K562 (cell line): ENCODE results near the gene B2M. TPM values are rescaled to one million over a fixed set of nuclear protein-coding genes. Genes with fewer than 3 reads are reported as not detected.

Experiments used
- ARNT ChIP-seq, 2 experiments: fragments of 450-650 bp; IDR thresholded peaks; 2 replicates each; pipeline ENCODE4 v1.6.1; 2016; ENCODE audit warnings: mild to moderate bottlenecking in 1 of 2
- ESRRB ChIP-seq: fragments of 250-450 bp; sonication (Bioruptor Pico); IDR thresholded peaks from 2 replicates; pipeline ENCODE4 v1.5.0; 2020; ENCODE audit warnings: mild to moderate bottlenecking, moderate library complexity, borderline replicate concordance
- GATAD2B ChIP-seq: fragments of 450-650 bp; IDR thresholded peaks from 2 replicates; pipeline ENCODE4 v1.6.1; 2017; ENCODE audit warnings: mild to moderate bottlenecking, borderline replicate concordance
- HCFC1 ChIP-seq: IDR thresholded peaks from 2 replicates; pipeline ENCODE4 v1.6.1; 2012; ENCODE audit warnings: low read depth, low read length, improper control_type of control experiment
- HDAC1 ChIP-seq, 2 experiments: fragments of 450-650 bp; IDR thresholded peaks; 2 replicates each; pipeline ENCODE4 v1.6.1; 2016 to 2017; ENCODE audit warnings: inconsistent platforms in 1 of 2, mild to moderate bottlenecking in 1 of 2, moderate library complexity in 1 of 2
- HEY1 ChIP-seq: fragments of 250-450 bp; sonication (Bioruptor Pico); IDR thresholded peaks from 2 replicates; pipeline ENCODE4 v1.5.0; 2020; ENCODE audit warnings: mild to moderate bottlenecking, moderate library complexity, borderline replicate concordance
- ILK ChIP-seq: fragments of 450-650 bp; IDR thresholded peaks from 2 replicates; pipeline ENCODE4 v1.6.1; 2016; ENCODE audit warnings: missing genetic modification characterization, low read depth, mild to moderate bottlenecking, missing compliant biosample characterization, moderate library complexity, borderline replicate concordance
- KDM1A ChIP-seq, 2 experiments: fragments of 450-650 bp; IDR thresholded peaks; 2 replicates each; pipeline ENCODE4 v1.6.1; 2016; ENCODE audit warnings: mild to moderate bottlenecking in 2 of 2
- RBM22 ChIP-seq: fragments of 200-400 bp; formaldehyde crosslinking; IDR thresholded peaks from 2 replicates; pipeline ENCODE4 v1.6.1; 2018; ENCODE audit warnings: low read length, low read depth; ENCODE audit not compliant: poor library complexity, severe bottlenecking
- SIN3B ChIP-seq: fragments of 450-650 bp; IDR thresholded peaks from 2 replicates; pipeline ENCODE4 v1.6.1; 2017; ENCODE audit warnings: low read depth, mild to moderate bottlenecking, moderate library complexity
- SMARCA5 ChIP-seq: fragments of 450-650 bp; IDR thresholded peaks from 2 replicates; pipeline ENCODE4 v1.6.1; 2016
- SNRNP70 ChIP-seq: fragments of 200-400 bp; formaldehyde crosslinking; optimal IDR thresholded peaks from 2 replicates; pipeline ENCODE3; 2017; ENCODE audit warnings: low read depth, low read length
- TEAD4 ChIP-seq, 2 experiments: sonication (generic) in 1 of 2; formaldehyde crosslinking in 1 of 2; IDR thresholded peaks; 2 replicates each; pipeline versions ENCODE4 v1.6.1 to v1.8.0; 2012 to 2022; ENCODE audit warnings: borderline replicate concordance in 1 of 2, inconsistent platforms in 1 of 2, low read length in 1 of 2, mild to moderate bottlenecking in 1 of 2, missing genetic modification reagents in 1 of 2
- THAP12 ChIP-seq: fragments of 250-450 bp; sonication (Bioruptor Pico); IDR thresholded peaks from 2 replicates; pipeline ENCODE4 v1.9.0; 2021; ENCODE audit warnings: mild to moderate bottlenecking, inconsistent platforms
- ZNF589 ChIP-seq: fragments of 200-800 bp; sonication (Bioruptor generic); IDR thresholded peaks from 2 replicates; pipeline ENCODE4 v1.6.1; 2016; ENCODE audit warnings: low read depth, missing genetic modification characterization, missing compliant biosample characterization
- ZNF639 ChIP-seq, 2 experiments: fragments of 200-800 bp in 1 of 2; sonication (Bioruptor generic) in 1 of 2; sonication (generic) in 1 of 2; formaldehyde crosslinking in 1 of 2; IDR thresholded peaks in 1 of 2; conservative IDR thresholded peaks in 1 of 2; 2 replicates each; pipeline versions ENCODE4 v1.5.0 to v1.6.1; 2016 to 2020; ENCODE audit warnings: missing compliant biosample characterization in 1 of 2, missing genetic modification characterization in 1 of 2, missing genetic modification reagents in 1 of 2
- ZNF740 ChIP-seq, 3 experiments: fragments of 200-800 bp in 1 of 3; sonication (Bioruptor generic) in 1 of 3; sonication (generic) in 1 of 3; formaldehyde crosslinking in 1 of 3; IDR thresholded peaks; 2 replicates each; pipeline versions ENCODE4 v1.6.1 to v1.8.0; 2016 to 2022; ENCODE audit warnings: mild to moderate bottlenecking in 2 of 3, missing compliant biosample characterization in 2 of 3, missing genetic modification characterization in 2 of 3, missing genetic modification reagents in 1 of 3
- polyA plus RNA-seq, 8 experiments: library from polyadenylated mRNA; depleted of rRNA in 4 of 8; stranded (reverse) in 5 of 8; unstranded in 3 of 8; fragments of >200 nt; fragmentation: Nextera tagmentation in 2 of 8; fragmentation: Illumina TruSeq in 1 of 8; extraction: Ambion mirVana in 2 of 8; extraction: Trizol in 1 of 8; gene quantifications; 2 replicates each; pipeline versions ENCODE4 v1.2.1 to v1.2.3, GENCODE V29; 2011 to 2014; ENCODE audit warnings: inconsistent platforms in 1 of 8, missing spikeins in 1 of 8
- total RNA-seq, 7 experiments: library from RNA; depleted of rRNA in 6 of 7; stranded (reverse); fragments of >200 nt in 6 of 7; fragmentation: Illumina TruSeq in 2 of 7; extraction: Trizol in 2 of 7; gene quantifications; 2 replicates each; pipeline versions ENCODE4 v1.2.1 to v1.2.3, GENCODE V29; 2011 to 2021; ENCODE audit warnings: low replicate concordance in 1 of 7

B2M gene
- total and polyA plus RNA-seq, 9 of the 15 experiments (the other 6 are each of a cell fraction or from before 2014, with no cell fraction given), result 460 to 3,138 (median 1,032) TPM

- TF ChIP-seq HDAC1 (IDR thresholded peaks at IDR 0.05) (peak in 1 of 2 experiments; percentile 57; a peak in 1 of 4 replicates), ILK (tag) (no peak), HCFC1 (no peak), SMARCA5 (peak; percentile 45; the same call in 1 of the 2 replicates), ZNF589 (0 out of 2 replicates have a peak, but pooled peaks have one; percentile 3), HEY1 (CRISPR knock-in tag) (no peak), RBM22 (no peak), ESRRB (CRISPR knock-in tag) (no peak), THAP12 (CRISPR knock-in tag) (no peak), GATAD2B (0 out of 2 replicates have a peak, but pooled peaks have one; percentile 30), ZNF740 (CRISPR knock-in tag; IDR thresholded peaks at IDR 0.05) (0 out of 2 replicates have a peak, but pooled peaks have one; percentile 33), ZNF740 (tag; IDR thresholded peaks at IDR 0.05) (0 out of 4 replicates have a peak, but pooled peaks of 1 of the 2 experiments have one; percentile 2), TEAD4 (IDR thresholded peaks at IDR 0.05; ENCODE audit: low read length) (peak; percentile 54; the same call in 1 of the 2 replicates), TEAD4 (CRISPR knock-in tag; IDR thresholded peaks at IDR 0.05; ENCODE audit: borderline replicate concordance) (no peak), KDM1A (IDR thresholded peaks at IDR 0.05) (peak; percentile 61 to 84; a peak in 3 of 4 replicates), SIN3B (no peak), ARNT (IDR thresholded peaks at IDR 0.05) (no peak), SNRNP70 (no peak), ZNF639 (CRISPR knock-in tag; conservative IDR thresholded peaks at IDR 0.05 in 1 of 2, IDR thresholded peaks at IDR 0.05 in 1 of 2) (peak in 1 of 2 experiments; percentile 75; a peak in 2 of 4 replicates)
Observed at GRCh38 chr15:44710236-44711095, 851 bp upstream of the B2M start (continued).
